AG10803 (cell line): ENCODE measurements around the gene BMP2.

Experiments
- DNase-seq: peaks from one replicate; pipeline ENCODE4 v3.0.0; 2010; ENCODE audit warnings: low read depth
- H3K4me3 ChIP-seq: 2 replicates; pipeline ENCODE4 v1.5.1; 2011; ENCODE audit warnings: mild to moderate bottlenecking, low read length, control low read depth
- TF ChIP-seq, protein P1 (sequence below): conservative IDR thresholded peaks from 2 replicates; pipeline ENCODE4 v1.5.1; 2011; ENCODE audit warnings: mild to moderate bottlenecking, low read length, control low read depth, inconsistent platforms

BMP2 gene

DNA sequence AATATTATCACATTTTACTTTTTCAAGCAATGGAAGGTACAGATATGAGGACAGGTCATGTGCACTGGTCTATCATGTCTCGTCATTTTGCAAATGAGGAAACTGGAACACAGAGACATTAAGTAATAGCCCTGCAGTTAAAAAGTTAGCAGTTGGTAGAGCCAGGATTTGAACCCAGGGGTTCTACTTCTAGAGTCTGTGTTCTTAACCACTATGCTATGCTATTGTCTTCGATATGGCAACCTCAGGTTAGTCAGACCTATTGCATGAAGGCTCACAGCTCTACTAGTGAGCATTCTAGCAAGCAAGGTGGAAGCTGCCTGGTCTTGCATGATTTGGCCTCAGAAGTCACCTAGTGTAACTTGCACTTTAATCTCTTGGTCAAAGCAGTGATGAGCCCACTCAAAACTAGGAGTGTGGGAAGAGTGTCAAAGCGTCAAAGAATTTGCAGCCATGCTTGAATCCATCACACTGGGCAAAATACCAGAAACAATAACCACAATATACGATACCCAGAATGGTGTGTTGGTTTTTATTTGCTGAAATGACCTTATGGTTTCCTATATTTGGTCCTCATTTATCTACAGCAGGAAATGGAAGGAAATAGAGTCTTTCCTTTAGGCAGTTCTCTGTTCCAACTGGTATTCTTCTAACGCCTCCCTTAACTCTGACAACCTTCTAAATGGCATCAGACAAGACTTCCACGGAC is 20.4 kb upstream of the BMP2 start:
- no peak overlapping the region for H3K4me3 ChIP-seq
- no peak for DNase-seq
- TF ChIP-seq, protein P1, sequence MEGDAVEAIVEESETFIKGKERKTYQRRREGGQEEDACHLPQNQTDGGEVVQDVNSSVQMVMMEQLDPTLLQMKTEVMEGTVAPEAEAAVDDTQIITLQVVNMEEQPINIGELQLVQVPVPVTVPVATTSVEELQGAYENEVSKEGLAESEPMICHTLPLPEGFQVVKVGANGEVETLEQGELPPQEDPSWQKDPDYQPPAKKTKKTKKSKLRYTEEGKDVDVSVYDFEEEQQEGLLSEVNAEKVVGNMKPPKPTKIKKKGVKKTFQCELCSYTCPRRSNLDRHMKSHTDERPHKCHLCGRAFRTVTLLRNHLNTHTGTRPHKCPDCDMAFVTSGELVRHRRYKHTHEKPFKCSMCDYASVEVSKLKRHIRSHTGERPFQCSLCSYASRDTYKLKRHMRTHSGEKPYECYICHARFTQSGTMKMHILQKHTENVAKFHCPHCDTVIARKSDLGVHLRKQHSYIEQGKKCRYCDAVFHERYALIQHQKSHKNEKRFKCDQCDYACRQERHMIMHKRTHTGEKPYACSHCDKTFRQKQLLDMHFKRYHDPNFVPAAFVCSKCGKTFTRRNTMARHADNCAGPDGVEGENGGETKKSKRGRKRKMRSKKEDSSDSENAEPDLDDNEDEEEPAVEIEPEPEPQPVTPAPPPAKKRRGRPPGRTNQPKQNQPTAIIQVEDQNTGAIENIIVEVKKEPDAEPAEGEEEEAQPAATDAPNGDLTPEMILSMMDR: no peak

- TF ChIP-seq, protein P1: no peak
- no peak for DNase-seq
- no peak overlapping the region for H3K4me3 ChIP-seq
These were observed 17.0 kb upstream of the BMP2 start for GRCh38 chr20:6750438-6750837.

DNA sequence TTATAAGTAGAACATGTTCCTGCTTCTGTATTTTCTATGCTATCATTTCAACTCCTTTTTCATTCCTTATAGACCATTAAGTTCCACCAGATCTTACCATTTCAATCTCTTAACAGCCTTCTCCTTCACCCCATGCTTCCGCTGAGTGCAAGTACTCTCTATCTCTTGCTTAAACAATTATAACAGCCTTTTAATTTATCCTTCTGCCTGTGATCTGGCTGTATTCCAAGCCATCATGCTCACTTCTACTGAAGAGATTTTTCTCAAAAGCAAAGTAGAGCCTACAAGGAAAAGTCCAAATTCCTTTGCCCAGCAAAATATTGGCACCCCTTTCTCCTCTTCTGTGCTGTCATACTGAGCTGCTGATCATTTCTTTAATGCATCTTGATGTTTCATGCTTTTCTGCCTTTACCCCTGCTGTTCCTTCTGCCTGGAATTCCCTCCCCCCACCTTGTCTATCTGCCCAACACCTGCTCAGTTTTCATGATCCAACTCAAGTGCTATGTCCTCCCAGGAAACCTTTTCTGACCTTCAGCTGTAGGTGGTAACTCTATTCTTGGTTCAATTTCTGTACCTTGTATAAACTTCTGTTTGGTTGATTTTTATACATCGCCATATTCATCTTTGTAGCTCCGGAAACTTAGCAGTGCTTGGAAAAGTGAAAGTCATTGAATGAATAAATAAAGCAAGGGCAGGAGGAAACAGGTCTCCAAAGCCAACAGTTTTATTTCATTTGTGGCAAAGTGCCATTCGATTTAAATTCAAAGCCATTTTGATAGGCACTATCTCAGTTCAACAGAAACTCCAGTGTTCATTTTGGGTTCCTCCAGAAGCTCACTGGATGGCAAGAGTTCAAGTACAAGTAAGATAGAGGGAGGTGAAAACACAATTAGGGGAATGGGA is 10.5 kb upstream of the BMP2 start:
- no peak overlapping the region for H3K4me3 ChIP-seq
- DNase-seq: no peak
- TF ChIP-seq, protein P1: no peak

GRCh38 chr20:6764619-6765018 is 2.9 kb upstream of the BMP2 start:
- TF ChIP-seq, protein P1: no peak
- DNase-seq: no peak
- no peak overlapping the region for H3K4me3 ChIP-seq

DNA sequence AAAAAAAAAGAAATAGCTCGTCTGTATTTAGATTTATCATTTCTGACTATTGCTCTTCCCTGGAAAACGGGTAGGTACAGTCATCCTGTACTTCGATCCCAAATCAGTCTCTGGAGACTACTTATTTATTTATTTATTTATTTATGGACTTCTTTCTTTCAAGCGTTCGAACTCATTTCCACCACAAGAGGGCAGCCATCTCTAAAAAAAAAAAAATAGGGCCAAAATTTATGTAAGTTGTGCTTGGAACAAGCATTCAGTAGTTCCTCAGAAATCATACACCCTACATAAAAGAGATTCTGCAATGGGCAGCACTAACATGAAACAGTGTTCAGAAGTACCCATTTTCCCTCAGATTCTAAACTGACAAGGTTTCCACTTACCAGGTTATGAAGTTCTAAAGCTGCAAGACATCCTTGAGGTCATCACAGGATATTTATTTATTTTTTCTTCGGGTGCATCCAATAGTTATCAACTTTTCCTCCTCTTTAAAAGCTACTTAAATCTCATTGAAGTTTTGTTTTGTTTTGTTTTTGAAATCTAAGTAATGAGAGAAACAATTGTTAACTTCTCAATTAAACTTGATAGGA is 1.9 kb upstream of the BMP2 start:
- no peak overlapping the region for H3K4me3 ChIP-seq
- peak; percentile 71 for DNase-seq

DNA sequence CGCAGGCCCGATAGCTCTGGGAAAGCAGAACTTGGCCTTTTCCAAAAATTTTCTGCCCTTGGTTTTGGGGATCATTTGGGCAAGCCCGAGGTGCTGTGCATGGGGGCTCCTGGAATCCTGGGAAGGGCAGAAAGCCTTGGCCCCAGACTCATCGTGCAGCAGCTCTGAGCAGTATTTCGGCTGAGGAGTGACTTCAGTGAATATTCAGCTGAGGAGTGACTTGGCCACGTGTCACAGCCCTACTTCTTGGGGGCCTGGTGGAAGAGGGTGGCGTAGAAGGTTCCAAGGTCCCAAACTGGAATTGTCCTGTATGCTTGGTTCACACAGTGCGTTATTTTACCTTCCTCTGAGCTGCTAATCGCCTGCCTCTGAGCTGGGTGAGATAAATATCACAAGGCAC is 1.1 kb upstream of the BMP2 start:
- DNase-seq: no peak
- TF ChIP-seq, protein P1: no peak
- 0 out of 2 replicates have a peak overlapping the region, but pooled peaks have one; percentile 3 for H3K4me3 ChIP-seq

More for the DNA sequence above, 1.9 kb upstream of the BMP2 start:
- TF ChIP-seq, protein P1: peak; percentile 64
